Osteocyte (in vitro differentiated cells): ENCODE data around the gene COQ7. TPM values are rescaled to one million over a fixed set of nuclear protein-coding genes. Genes with fewer than 3 reads are reported as not detected.

Experiments used
- total RNA-seq: library from RNA; stranded (reverse); gene quantifications from 2 replicates; pipeline ENCODE4 v1.2.1, GENCODE V29; 2021

COQ7 gene
- total RNA-seq, 1 donor from 2014 or later: 31.6 TPM

Other genes with a start within 250 kb of the COQ7 start
- 77.9 and 89.6 TPM in 2 replicates for gene SMG1, start 141.2 kb upstream of the COQ7 start, total RNA-seq
- gene TMC7, start 83.7 kb upstream of the COQ7 start, total RNA-seq: 1.2 and 2.0 TPM in 2 replicates
- 56.1 and 57.9 TPM in 2 replicates for gene ITPRIPL2, start 46.4 kb downstream of the COQ7 start, total RNA-seq
- not detected in 2 replicates for gene SYT17, start 100.6 kb downstream of the COQ7 start, total RNA-seq
- not detected in 2 replicates for gene CLEC19A, start 218.1 kb downstream of the COQ7 start, total RNA-seq